Stimulated activated CD4-positive, alpha-beta T cell treated with anti-CD3 and anti-CD28 coated beads, TNF-alpha, amount 100 ng/mL, for 4 hours (primary cell): ENCODE data around the gene PNMA6A.
"Not testable (repeated sequence)": the region's sequence is repeated elsewhere in the genome, so short reads cannot be mapped to it uniquely, and the experiment has no call there.

Experiments used
- DNase-seq, 3 experiments: peaks; one replicate each; pipeline ENCODE4 v3.0.0-alpha.2; 2020; ENCODE audit warnings: low read depth in 3 of 3

Gene PNMA6A

DNA sequence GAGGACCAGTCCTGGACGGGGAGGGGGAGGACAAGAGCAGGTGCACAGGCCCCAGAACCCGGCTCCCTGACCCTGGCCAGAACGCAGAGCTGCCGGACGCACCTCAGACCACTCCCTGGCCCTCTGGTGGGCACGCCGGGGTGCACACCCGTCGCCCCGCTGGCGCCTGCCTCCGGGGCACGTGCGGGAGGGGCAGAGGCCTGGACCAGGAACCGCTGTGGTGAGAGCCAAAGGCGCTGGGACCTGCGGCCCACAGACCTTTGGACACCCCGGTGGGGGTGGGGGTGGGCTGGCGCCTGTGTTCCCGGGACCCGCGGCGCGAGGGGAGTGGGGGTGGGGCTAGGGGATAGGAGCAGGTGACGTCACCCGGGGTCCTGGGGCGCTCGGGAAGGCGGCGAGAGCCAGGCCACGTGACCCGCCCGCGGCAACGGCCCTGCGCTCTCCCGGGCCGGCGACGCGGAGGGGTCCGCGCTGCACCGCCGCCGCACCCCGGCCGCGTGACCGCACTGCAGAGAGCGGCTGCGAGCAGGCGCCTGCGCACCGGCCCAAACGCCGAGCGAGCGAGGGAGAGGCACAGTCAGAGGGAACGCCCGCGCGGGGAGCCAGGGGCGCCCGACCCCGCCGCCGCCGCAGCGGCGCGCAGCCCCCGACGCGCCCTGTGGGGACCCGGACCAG is at the start of gene PNMA6A:
Gene PNMA6A (plus strand): TSS at position 546 of the 675 bp plus-strand sequence. CDS start 609 bp downstream, outside the sequence.
- not testable (repeated sequence) for DNase-seq

DNA sequence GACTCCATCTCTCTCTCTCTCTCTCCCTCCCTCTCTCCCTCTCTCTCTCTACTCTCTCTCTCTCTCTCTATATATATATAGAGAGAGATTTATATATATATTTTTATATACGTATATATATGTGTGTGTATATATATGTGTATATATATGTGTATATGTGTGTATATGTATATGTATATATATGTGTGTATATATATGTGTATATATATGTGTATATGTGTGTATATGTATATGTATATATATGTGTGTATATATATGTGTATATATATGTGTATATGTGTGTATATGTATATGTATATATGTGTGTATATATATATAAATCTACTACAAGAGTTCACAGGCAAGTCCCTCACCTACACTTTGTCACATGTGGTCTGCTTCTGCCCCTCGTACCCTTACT is 45.8 kb upstream of the PNMA6A start:
- DNase-seq = not testable (repeated sequence)

DNA sequence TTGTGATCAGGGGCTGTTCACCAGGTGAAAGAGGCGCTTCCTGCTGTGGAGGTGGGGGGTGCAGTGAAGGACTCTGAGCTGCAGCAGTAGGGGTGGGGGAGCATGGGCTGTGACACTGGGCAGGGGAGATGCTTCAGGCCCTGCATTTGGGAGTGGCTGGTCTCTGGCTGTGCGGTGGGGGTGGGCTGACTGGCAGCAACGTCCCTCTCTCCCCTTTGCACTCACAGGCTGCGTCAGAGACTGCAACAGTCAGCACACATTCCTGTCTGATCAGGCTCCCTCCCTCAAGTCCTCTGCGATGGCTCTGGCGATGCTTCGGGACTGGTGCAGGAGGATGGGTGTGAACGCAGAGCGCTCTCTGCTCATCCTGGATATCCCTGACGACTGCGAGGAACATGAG is 43.8 kb upstream of the PNMA6A start:
- not testable (repeated sequence) for DNase-seq

DNA sequence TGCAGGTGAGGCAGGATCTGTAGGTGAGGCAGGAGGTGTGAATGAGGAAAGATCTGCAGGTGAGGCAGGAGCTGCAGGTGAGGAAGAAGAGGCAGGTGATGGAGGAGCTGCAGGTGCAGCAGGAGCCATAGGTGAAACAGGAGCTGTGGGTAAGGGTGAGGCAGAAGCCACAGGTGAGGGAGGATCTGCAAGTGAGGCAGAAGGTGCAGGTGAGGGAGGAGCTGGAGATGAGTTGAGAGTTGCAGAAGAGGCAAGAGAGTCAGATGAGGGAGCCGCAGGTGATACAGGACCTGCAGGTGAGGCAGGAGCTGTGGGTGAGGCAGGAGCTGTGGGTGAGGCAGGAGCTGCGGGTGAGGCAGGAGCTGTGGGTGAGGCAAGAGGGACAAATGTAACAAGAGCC is 43.1 kb upstream of the PNMA6A start:
- DNase-seq = no peak

DNA sequence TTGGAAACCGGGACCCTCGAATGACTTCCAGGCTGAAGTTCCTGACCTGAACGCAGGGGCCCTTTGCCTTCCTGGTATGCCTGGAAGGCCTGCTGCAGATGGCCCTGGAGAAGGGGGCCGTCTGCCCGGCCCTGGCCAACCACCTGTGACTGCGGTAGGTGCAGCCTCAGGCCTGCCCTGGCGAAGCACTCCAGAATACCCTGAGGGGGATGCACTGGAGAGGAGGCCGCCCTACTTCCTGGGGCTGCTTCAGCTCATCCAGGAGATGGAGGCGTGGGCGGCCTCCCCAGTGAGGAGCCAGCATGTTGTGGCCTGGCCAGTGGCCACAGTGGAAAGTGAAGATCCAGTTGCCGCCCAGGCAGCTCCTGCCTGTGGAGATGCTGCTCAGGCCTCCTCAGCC is 42.4 kb upstream of the PNMA6A start:
- no peak for DNase-seq

DNA sequence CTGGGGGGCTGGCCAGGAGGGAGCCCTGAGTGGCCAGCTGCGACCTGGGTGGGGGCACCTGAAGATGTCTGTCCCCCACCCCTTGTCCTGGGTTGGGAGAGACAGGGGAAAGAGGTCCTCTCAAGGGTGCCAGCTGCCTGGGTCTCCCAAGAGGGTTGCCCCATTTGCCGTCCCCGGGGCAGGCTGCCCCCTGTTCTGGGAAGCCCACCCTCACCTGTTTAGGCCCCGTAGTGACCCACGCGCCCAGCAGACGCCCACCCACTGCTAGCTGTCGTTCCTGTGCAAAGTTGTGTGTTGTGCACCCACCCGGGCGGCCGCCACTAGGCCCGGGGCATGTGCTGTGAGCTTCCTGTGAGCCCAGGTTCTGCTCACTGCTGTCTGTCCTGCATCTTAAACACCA is 41.5 kb upstream of the PNMA6A start:
- DNase-seq = no peak

DNA sequence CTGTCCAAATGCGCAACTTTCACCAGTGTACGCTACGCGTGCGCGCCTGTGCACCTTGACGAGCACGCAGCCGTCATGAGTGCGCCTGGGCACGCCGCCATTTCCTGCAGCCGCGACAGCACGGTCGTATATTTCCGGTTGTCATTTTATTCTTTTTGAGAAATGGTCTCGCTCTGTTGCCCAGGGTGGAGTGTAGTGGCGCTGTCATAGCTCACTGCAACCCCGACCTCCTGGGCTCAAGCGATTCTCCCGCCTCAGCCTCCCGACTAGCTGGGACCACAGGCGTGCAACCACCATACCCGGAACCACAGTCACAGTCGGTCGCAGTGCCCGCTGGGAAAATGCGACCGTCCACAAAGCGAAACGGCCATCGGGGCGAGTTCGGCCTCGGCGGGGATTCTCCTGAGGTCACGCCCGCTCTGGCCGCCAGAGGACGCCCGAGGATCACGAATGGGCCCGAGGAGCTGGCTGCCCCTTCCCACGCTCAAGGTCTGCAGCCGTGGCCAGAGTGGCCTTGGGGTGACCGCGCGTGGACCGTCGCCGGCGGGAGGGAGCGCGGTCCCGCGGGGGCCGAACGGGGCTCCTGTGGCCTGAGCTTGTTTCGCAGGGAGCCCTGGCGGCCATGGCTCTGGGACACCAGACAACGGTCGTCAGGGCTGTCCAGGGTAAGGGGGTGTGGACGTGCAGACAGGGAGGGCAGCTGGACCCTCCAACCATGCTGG is 39.7 kb upstream of the PNMA6A start:
- peak; percentile 27 to 37 (median 27) for DNase-seq

DNA sequence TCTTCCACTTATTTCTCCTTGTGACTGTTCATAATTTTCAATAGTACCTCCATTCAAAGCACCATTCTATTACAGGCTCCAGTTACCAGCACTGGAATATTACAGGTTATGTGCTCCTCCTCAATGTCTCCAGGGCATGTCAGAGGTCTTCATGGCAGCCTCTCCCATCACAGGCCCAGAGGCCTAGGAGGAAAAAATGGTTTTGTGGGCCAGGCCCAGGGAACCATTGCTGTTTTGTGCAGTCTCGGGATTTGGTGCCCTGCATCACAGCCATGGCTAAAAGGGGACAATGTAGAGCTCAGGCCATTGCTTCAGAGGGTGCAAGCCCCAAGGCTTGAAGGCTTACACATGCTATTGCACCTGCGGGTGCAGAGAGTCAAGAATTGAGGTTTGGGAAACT is 23.2 kb upstream of the PNMA6A start:
- no peak for DNase-seq

DNA sequence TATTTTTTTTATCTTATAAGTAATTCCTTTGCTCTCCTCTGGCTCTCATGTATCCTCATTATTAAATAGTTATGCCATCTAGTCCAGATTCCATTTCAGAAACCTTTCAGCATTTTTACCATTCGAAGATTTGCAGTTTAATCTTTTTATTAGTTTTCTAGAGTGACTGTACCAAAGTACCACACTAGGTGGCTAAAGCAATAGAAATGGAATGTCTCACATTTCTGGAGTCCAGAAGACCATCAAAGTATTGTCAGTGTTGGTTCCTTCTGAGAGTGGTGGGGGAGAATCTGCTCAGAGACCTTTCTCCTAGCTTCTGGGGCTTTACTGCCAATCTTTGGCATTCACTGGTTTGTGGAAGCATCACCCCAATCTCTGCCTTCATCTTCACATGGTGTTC is 19.7 kb upstream of the PNMA6A start:
- DNase-seq = no peak

DNA sequence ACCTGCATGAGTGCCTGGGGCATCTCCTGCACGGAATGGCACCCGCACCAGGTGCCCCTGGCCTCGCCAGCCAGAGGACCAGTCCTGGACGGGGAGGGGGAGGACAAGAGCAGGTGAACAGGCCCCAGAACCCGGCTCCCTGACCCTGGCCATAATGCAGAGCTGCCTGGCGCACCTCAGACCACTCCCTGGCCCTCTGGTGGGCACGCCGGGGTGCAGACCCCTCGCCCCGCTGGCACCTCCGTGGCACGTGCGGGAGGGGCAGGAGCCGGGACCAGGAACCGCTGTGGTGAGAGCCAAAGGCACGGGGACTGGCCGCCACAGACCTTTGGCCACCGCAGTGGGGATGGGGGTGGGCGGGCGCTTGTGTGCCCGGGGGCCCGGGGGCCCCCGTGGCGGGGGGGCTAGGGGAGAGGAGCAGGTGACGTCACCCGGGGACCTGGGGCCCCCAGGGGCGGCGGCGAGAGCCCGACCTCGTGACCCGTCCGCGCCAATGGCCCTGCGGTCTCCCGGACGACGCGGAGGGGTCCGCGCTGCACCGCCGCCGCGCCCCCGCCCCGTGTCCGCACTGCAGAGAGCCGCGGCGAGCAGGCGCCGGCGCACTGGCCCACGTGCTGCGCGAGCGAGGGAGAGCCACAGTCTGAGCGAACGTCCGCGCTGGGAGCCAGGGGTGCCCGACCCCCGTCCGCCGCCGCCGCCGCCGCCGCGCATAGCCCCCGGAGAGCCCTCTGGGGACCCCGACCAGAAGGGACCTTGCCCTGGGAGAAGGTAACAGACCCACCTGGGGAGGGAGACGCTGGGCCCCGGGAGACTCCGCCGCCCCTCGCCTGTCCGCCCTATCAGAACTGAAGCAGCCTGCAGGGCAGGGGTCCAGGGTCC is 16.1 kb upstream of the PNMA6A start, which contains the start of gene PNMA3:
Gene PNMA3 (plus strand): TSS at position 600 of the 879 bp plus-strand sequence. CDS start 586 bp downstream, outside the sequence.
- no peak for DNase-seq

DNA sequence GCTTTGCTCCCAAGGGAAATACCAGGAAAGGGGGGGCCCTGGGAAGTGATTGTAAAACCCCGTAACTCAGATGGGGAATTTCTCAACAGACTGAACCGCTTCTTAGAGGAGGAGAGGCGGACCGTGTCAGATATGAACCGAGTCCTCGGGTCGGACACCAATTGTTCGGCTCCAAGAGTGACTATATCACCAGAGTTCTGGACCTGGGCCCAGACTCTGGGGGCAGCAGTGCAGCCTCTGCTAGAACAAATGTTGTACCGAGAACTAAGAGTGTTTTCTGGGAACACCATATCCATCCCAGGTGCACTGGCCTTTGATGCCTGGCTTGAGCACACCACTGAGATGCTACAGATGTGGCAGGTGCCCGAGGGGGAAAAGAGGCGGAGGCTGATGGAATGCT is 15.0 kb upstream of the PNMA6A start:
- DNase-seq = no peak

DNA sequence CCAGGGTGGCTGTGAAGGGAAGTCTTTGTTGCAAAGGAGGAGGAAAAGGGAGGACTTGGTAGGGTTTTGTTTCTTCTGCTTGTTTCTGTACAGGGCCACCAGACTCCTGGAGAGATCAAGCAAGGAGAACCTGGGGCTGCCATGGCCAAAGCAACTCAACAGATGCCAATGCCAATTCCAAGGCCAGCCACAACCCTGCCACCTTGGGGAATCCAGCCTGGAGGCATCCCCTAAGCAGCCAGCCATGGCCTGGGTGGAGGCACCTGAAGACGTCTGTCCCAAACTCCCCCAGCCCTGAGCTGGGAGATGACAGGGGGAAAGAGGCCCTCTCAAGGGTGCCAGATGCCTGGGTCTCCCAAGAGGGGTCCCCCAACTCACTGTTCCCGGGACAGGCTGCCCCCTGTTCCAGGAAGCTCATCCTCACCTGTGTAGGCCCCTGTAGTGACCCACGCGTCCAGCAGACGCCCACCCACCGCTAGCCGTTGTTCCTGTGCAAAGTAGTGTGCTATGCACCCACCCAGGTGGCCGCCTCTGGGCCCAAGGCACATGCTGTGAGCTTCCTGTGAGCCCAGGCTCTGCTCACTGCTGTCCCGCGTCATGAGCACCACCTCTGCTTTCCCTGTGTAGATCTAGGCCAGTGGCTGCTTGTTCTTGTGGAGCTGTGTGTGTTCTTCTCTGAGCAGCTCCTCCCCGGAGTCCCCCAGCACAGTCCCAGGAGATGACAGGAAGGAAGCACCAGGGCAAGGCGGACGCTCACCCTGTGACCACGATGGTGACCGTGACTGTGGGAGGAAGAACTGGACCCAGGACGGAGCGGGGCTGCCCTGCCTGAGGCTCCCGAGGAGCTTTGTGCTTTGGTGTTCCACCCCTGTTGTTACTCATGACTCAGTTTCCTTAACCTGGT is 12.8 kb upstream of the PNMA6A start:
- DNase-seq = no peak

DNA sequence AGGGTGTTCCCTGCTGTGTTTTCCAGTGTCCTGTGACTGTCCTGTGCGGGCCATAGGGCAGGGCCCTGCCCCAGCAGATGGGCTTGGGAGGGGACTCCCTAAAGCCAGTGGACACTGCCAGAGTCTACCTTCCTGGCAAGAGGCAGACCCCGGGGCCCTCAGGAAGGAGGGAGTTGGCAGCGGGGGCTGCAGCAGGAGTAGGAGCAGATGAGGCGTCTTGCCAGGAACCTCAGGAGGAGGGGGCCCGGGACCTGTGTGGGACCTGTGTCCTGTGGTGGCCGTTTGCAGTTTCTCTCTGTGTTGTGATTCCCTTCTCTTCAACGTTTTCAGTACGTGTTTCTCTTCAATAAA is 12.2 kb upstream of the PNMA6A start:
- DNase-seq = no peak

DNA sequence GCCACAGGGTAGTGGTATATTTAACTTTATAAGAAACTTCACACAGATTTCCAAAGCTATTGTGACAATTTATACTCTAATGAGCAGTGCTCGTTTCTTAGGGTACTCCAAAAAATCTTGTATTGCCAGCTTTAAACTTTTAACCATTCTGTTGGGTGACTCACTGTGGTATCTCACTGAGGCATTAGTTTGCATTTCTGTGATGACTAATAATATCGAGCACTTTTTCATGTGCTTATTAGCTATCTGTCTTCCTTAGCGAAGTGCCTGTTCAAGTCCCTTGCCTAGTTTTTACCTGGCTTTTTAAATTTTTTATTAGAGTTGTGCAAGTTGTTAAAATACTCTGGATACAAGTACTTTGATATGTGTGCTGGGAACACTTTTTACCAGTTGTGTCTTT is 10.5 kb upstream of the PNMA6A start:
- no peak for DNase-seq

DNA sequence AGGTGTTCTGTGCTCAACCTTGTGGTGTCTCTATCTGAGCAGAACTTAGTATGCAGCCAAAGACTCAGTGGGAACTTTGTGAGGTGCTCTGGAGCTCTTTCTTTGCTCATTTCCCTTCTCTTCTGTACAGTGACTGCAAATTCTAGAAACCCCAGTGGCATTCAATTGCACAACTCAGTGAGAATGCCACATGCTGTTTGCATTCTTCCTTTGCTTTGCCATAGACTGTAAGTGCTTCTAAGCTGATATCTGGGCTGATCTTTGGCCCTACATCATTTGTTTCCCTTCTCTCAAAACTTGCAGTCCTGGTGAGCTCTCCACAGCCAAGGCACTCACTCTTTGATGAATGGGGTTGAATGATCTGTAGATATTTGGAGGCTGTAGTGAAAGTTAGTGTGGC is 8.9 kb upstream of the PNMA6A start:
- no peak for DNase-seq

DNA sequence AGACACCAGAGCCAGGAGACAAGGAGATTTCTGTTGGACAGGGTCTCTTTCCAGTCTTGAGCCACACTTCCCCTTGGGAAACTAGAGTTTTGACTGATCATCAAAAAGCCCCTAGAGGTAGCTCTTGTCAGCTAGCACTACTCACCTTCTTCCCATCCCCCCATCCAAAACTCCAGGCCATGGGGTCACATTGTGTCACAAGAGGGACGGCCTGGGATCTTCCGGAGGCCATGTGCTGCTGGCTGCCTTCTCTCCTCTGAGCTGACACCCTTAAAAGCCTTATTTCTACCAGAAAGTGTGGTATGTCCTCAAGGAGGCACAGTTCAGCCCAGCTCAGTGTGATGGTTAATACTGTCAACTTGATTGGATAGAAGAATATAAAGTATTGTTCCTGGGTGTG is 8.2 kb upstream of the PNMA6A start:
- no peak for DNase-seq

DNA sequence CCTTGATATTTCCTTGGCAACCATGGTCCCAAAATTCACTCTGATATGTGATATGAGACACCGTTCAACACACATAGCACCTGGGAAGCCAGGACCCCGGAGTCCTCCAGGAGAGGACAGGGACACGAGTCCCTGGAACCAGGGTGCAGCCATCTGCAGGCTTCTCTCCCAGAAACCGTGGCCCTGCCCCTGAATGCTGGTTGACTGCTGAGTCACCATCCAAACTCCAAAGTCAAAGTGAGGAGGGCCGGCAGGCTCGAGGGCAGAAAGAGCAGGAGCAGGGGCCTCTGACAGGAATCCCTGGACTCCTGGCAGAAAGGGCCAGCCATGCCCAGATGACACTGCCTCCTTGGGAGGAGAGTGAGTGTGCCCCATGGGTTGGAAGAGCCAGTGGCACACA is 6.9 kb upstream of the PNMA6A start:
- no peak for DNase-seq

DNA sequence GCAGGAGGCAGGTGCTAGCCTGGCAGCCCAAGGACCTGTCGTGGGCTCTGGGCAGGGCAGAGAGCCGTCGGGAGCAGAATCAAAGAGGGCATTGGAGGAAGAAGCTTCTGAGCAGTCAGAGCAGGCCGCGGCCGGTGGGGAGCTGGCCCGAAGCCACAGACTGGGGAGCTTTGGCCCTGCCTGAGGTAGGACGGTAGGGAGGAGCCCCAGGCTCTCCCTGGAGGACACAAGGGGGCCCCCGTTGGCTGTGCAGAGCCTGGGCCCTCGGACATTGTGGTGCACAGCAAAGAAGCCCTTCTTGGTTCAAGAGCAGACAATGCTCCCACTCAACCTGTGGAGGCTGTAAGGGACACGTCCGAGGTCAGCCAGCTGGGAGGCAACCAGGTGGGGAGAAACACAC is 5.9 kb upstream of the PNMA6A start:
- not testable (repeated sequence) for DNase-seq

DNA sequence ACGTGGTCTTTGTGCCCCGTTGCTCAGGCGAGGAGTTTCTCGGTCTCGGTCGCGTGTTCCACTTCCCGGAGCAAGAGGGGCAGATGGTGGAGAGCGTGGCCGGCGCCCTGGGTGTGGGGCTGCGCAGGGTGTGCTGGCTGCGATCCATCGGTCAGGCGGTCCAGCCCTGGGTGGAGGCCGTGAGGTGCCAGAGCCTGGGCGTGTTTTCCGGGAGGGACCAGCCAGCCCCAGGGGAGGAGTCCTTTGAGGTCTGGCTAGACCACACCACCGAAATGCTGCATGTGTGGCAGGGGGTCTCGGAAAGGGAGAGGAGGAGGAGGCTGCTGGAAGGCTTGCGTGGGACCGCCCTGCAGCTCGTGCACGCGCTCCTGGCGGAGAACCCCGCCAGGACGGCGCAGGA is 1.1 kb downstream of the PNMA6A start:
- not testable (repeated sequence) for DNase-seq

DNA sequence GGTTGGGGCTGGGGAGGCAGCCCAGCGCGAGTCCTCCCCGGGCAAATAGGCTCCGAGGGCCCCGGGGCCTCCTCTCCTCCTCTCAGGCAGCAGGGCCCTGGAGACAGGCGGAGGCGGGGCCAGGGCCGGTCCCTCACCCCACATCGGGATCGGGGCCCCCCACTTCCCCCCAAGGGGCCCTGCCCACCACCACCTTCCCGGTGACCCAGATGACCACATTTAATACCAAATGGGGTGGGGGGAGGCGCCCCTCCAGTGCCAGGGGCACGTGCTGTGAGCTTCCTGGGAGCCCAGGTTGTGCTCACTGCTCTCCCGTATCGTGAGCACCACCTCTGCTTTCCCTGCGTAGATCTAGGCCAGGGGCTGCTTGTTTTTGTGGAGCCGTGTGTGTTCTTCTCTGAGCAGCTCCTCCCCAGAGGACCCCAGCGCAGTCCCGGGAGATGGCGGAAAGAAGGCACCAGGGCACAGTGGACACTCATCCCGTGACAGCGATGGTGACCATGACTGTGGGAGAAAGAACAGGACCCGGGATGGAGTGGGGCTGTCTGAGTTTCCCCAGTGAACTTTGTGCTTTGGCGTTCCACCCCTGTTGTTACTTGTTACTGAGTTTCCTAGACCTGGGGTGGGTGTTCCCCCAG is 2.1 kb downstream of the PNMA6A start:
- DNase-seq = no peak

DNA sequence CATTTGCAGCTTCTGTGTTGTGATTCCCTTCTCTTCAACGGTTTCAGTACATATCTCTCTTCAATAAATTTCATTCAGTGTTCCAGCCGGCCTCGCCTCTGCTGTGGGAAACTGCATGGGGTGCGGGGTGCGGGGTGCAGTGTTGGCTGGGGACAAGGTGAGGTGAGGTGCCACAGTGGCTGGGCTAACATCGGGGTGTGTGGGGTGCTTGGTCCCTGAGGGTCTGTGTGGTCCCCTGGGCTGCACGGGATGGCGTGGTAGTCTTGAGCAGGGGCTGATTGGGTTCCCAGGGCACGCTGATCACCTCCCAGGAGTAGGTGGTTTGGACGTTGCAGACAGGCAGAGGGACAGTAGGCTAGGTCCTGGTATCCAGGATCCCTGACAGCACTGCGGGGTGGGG is 2.7 kb downstream of the PNMA6A start:
- no peak for DNase-seq
